Activated CD4-positive, alpha-beta T cell treated with anti-CD3 and anti-CD28 coated beads for 36 hours (primary cell): ENCODE results near the gene HLA-E. TPM values are rescaled to one million over a fixed set of nuclear protein-coding genes. Genes with fewer than 3 reads are reported as not detected.
A peak's percentile ranks its signal among the peaks of the same experiment; 100 is the strongest.
"Not testable (repeated sequence)": the region's sequence is repeated elsewhere in the genome, so short reads cannot be mapped to it uniquely, and the experiment has no call there.

ENCODE experiments used
- ATAC-seq: fragments of 200-7000 bp; cut with Tn5 transposase; one replicate; pipeline ENCODE4 v1.10.0; 2021; ENCODE audit warnings: mild to moderate bottlenecking, moderate library complexity
- CTCF ChIA-PET: fragments of 350-600 bp; sonication (Branson Sonifier 250); formaldehyde crosslinking; loops from one replicate; lab custom pipeline; 2021; ENCODE audit warnings: antibody characterized with exemption; lab: Charles Lee
- POLR2A ChIA-PET: fragments of 350-600 bp; sonication (Branson Sonifier 250); formaldehyde crosslinking; loops from one replicate; lab custom pipeline; 2021; ENCODE audit warnings: antibody characterized with exemption, inconsistent platforms; lab: Charles Lee
- DNase-seq: peaks from one replicate; pipeline ENCODE4 v3.0.0-alpha.2; 2020
- H3K27ac Mint-ChIP-seq: one replicate; pipeline ENCODE4 v1.8.0; 2021; ENCODE audit warnings: mixed read lengths
- H3K27me3 Mint-ChIP-seq: one replicate; pipeline ENCODE4 v1.8.0; 2021; ENCODE audit warnings: mixed read lengths
- H3K36me3 Mint-ChIP-seq: one replicate; pipeline ENCODE4 v1.8.0; 2021; ENCODE audit warnings: low read depth, mixed read lengths
- H3K4me1 Mint-ChIP-seq: one replicate; pipeline ENCODE4 v1.8.0; 2021; ENCODE audit warnings: mixed read lengths
- H3K4me3 Mint-ChIP-seq: one replicate; pipeline ENCODE4 v1.8.0; 2021; ENCODE audit warnings: mild to moderate bottlenecking, moderate library complexity, mixed read lengths
- H3K9me3 Mint-ChIP-seq: one replicate; pipeline ENCODE4 v1.8.0; 2021; ENCODE audit warnings: low read depth, mixed read lengths
- intact Hi-C, 2 experiments: fragments of 100-400 bp; cut with DNase I in 1 of 2; cut with micrococcal nuclease in 1 of 2; formaldehyde crosslinking; loops; one replicate each; pipeline versions ENCODE4 v1.14.2 to v1.15.1; 2022 to 2024; cut with DNase I, micrococcal nuclease
- total RNA-seq, 2 experiments: library from RNA; stranded (reverse); gene quantifications; one replicate each; pipeline ENCODE4 v1.2.3, GENCODE V29; 2021

HLA-E gene
- total RNA-seq, 2 experiments from 2014 or later: 451 to 502 TPM

- no peaks in the 10 kb centered on the region for H3K36me3 Mint-ChIP-seq
- intact Hi-C loops: loop anchor here (1.0 to 5.0 kb wide), 5 partner anchors 13 to 106 kb away; partner anchors contain the start of gene RPP21 (in 1 of the 2)
- H3K4me1 Mint-ChIP-seq: peaks cover 37% of the 10 kb centered on the region
- no peaks in the 10 kb centered on the region for H3K9me3 Mint-ChIP-seq
- CTCF ChIA-PET: interaction anchor here (0.6 to 3.7 kb wide), 31 partner anchors 11 to 640 kb away, joined by 3 to 35 read pairs (median 4); partner anchors contain the start of genes PPP1R10 and TRIM39
- POLR2A ChIA-PET: interaction anchor here (1.0 to 1.1 kb wide), 2 partner anchors 14 to 31 kb away, joined by 3 to 8 read pairs; no protein-coding TSS in a partner anchor
- ATAC-seq (peak; percentile 85), DNase-seq (peak; percentile 93)
- H3K27me3 Mint-ChIP-seq: peaks cover 83% of the 10 kb centered on the region
- H3K27ac Mint-ChIP-seq: no peak overlapping the region
- peak overlapping the region; percentile 55 for H3K4me3 Mint-ChIP-seq
Observed at GRCh38 chr6:30453508-30454116, 35.7 kb upstream of the HLA-E start.

- DNase-seq (no peak), ATAC-seq (no peak)
- no peak overlapping the region for H3K27ac Mint-ChIP-seq
- ChIA-PET CTCF (interaction anchor here (0.6 to 2.4 kb wide), 5 partner anchors 11 to 138 kb away, joined by 3 to 9 read pairs (median 5); no protein-coding TSS in a partner anchor), POLR2A (no interaction called here)
- peaks cover 12% of the 10 kb centered on the region for H3K4me1 Mint-ChIP-seq
- H3K27me3 Mint-ChIP-seq: peaks cover 84% of the 10 kb centered on the region
- H3K9me3 Mint-ChIP-seq: peaks cover 4% of the 10 kb centered on the region
- no peak overlapping the region for H3K4me3 Mint-ChIP-seq
- no peaks in the 10 kb centered on the region for H3K36me3 Mint-ChIP-seq
- intact Hi-C loops: no loop called here
Observed at GRCh38 chr6:30459145-30459544, 30.2 kb upstream of the HLA-E start.

GRCh38 chr6:30461055-30461454, 28.3 kb upstream of the HLA-E start:
- POLR2A ChIA-PET: no interaction called here

DNA sequence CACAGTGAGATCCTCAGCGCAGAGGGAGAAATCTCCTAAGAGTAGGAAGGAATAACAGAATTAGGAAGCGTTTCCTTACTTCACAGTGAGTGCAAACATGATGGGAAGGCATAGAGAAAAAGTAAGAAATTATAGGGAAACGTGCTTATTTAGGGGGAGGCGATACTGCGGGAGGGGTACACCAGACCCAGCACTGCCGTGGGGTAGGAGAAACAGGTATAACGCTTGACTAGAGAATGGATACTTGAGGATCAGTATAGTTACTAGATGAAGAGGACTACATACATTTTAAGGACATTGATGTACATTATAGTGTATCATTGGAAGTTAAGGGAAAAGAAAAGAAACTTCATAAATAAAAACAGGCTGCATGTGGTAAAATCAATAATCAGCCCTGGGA, 26.8 kb upstream of the HLA-E start:
- DNase-seq: no peak
- intact Hi-C loops: no loop called here
- H3K9me3 Mint-ChIP-seq: peaks cover 4% of the 10 kb centered on the region
- H3K4me1 Mint-ChIP-seq: peaks cover 26% of the 10 kb centered on the region
- no peak overlapping the region for H3K4me3 Mint-ChIP-seq
- peaks cover 83% of the 10 kb centered on the region for H3K27me3 Mint-ChIP-seq
- ATAC-seq: no peak
- H3K27ac Mint-ChIP-seq: no peak overlapping the region
- ChIA-PET POLR2A (no interaction called here), CTCF (interaction anchor here (0.6 to 2.0 kb wide), 3 partner anchors 19 to 268 kb away, joined by 3 to 7 read pairs (median 3); no protein-coding TSS in a partner anchor)
- no peaks in the 10 kb centered on the region for H3K36me3 Mint-ChIP-seq

More at GRCh38 chr6:30461055-30461454, 28.3 kb upstream of the HLA-E start:
- Mint-ChIP-seq H3K9me3 (peaks cover 4% of the 10 kb centered on the region), H3K4me1 (peaks cover 21% of the 10 kb centered on the region), H3K4me3 (no peak overlapping the region), H3K27me3 (peaks cover 84% of the 10 kb centered on the region), H3K27ac (no peak overlapping the region), H3K36me3 (no peaks in the 10 kb centered on the region)
- DNase-seq: no peak
- CTCF ChIA-PET: no interaction called here
- intact Hi-C loops: no loop called here
- ATAC-seq: no peak

- Mint-ChIP-seq H3K27me3 (peaks cover 80% of the 10 kb centered on the region), H3K27ac (no peak overlapping the region), H3K4me3 (no peak overlapping the region), H3K4me1 (peaks cover 26% of the 10 kb centered on the region), H3K9me3 (peaks cover 4% of the 10 kb centered on the region), H3K36me3 (no peaks in the 10 kb centered on the region)
- intact Hi-C loops: no loop called here
- ATAC-seq (no peak), DNase-seq (no peak)
- CTCF ChIA-PET: interaction anchor here (0.6 to 5.7 kb wide), 11 partner anchors 8 to 393 kb away, joined by 3 to 47 read pairs (median 4); no protein-coding TSS in a partner anchor
- POLR2A ChIA-PET: no interaction called here
Observed at GRCh38 chr6:30463242-30463641, 26.1 kb upstream of the HLA-E start.

- Mint-ChIP-seq H3K4me3 (no peak overlapping the region), H3K36me3 (no peaks in the 10 kb centered on the region), H3K4me1 (peaks cover 26% of the 10 kb centered on the region), H3K9me3 (peaks cover 4% of the 10 kb centered on the region), H3K27ac (no peak overlapping the region), H3K27me3 (peaks cover 79% of the 10 kb centered on the region)
- intact Hi-C loops: no loop called here
- peak; percentile 79 for DNase-seq
- ChIA-PET POLR2A (no interaction called here), CTCF (interaction anchor here (0.6 to 5.7 kb wide), 12 partner anchors 9 to 393 kb away, joined by 3 to 47 read pairs (median 4); no protein-coding TSS in a partner anchor)
- peak; percentile 48 for ATAC-seq
Observed at GRCh38 chr6:30463651-30464618, 25.4 kb upstream of the HLA-E start.

GRCh38 chr6:30465595-30466306, 23.6 kb upstream of the HLA-E start:
- DNase-seq (no peak), ATAC-seq (no peak)
- Mint-ChIP-seq H3K9me3 (no peaks in the 10 kb centered on the region), H3K27me3 (peaks cover 74% of the 10 kb centered on the region), H3K4me3 (peak overlapping the region; percentile 72), H3K36me3 (no peaks in the 10 kb centered on the region), H3K27ac (no peak overlapping the region), H3K4me1 (peaks cover 26% of the 10 kb centered on the region)
- ChIA-PET CTCF (interaction anchor here (0.8 to 5.7 kb wide), 5 partner anchors 11 to 131 kb away, joined by 3 to 47 read pairs (median 10); no protein-coding TSS in a partner anchor), POLR2A (interaction anchor here (0.5 to 0.7 kb wide), 3 partner anchors 39 to 293 kb away, joined by 3 to 4 read pairs (median 3); no protein-coding TSS in a partner anchor)
- intact Hi-C loops: loop anchor here in 1 of 2 experiments (1.0 kb wide), 1 partner anchor 12 kb away; no protein-coding TSS in a partner anchor

- ATAC-seq: no peak
- ChIA-PET CTCF (interaction anchor here (1.2 to 3.3 kb wide), 4 partner anchors 12 to 71 kb away, joined by 5 to 19 read pairs (median 10); no protein-coding TSS in a partner anchor), POLR2A (no interaction called here)
- H3K27ac Mint-ChIP-seq: no peak overlapping the region
- H3K36me3 Mint-ChIP-seq: no peaks in the 10 kb centered on the region
- H3K4me3 Mint-ChIP-seq: no peak overlapping the region
- peaks cover 6% of the 10 kb centered on the region for H3K4me1 Mint-ChIP-seq
- intact Hi-C loops: no loop called here
- peaks cover 57% of the 10 kb centered on the region for H3K27me3 Mint-ChIP-seq
- no peak for DNase-seq
- no peaks in the 10 kb centered on the region for H3K9me3 Mint-ChIP-seq
Observed at GRCh38 chr6:30470968-30471367, 18.3 kb upstream of the HLA-E start.

GRCh38 chr6:30475116-30475515, 14.2 kb upstream of the HLA-E start:
- intact Hi-C loops, H3K27ac Mint-ChIP-seq, H3K4me3 Mint-ChIP-seq, ATAC-seq, CTCF ChIA-PET, H3K9me3 Mint-ChIP-seq, DNase-seq, POLR2A ChIA-PET, H3K4me1 Mint-ChIP-seq, H3K36me3 Mint-ChIP-seq: not testable (repeated sequence)
- peaks cover 55% of the 10 kb centered on the region for H3K27me3 Mint-ChIP-seq

GRCh38 chr6:30480536-30481156, 8.7 kb upstream of the HLA-E start:
- no peak overlapping the region for H3K27ac Mint-ChIP-seq
- intact Hi-C loops: loop anchor here (5.0 kb wide), 2 partner anchors 252 to 607 kb away; no protein-coding TSS in a partner anchor
- CTCF ChIA-PET: interaction anchor here (0.6 to 9.5 kb wide), 10 partner anchors 14 to 1595 kb away, joined by 3 to 386 read pairs (median 8); no protein-coding TSS in a partner anchor
- peak overlapping the region; percentile 2 for H3K4me3 Mint-ChIP-seq
- peak; percentile 65 for DNase-seq
- ATAC-seq: peak; percentile 49
- H3K9me3 Mint-ChIP-seq: no peaks in the 10 kb centered on the region
- H3K36me3 Mint-ChIP-seq: no peaks in the 10 kb centered on the region
- H3K27me3 Mint-ChIP-seq: peaks cover 45% of the 10 kb centered on the region
- POLR2A ChIA-PET: no interaction called here
- H3K4me1 Mint-ChIP-seq: peaks cover 17% of the 10 kb centered on the region
